ENCODE data around the gene CELF4. TPM values are rescaled to one million over a fixed set of nuclear protein-coding genes. Genes with fewer than 3 reads are reported as not detected.

The CELF4 gene
- polyA plus RNA-seq, 1 donor (not counting 4 experiments of a cell fraction or from before 2014, with no cell fraction given): not detected

- Histone ChIP-seq H3K27me3 (ENCODE audit: control insufficient read depth, extremely low read depth, insufficient read depth, low read length) (no peaks in the 10 kb centered on the region), H3K9me1 (ENCODE audit: control insufficient read depth, extremely low read depth, insufficient read depth, low read length) (no peaks in the 10 kb centered on the region), H3K4me1 (ENCODE audit: control insufficient read depth, extremely low read depth, insufficient read depth, low read length) (peaks cover 29% of the 10 kb centered on the region), H3K27ac (ENCODE audit: control insufficient read depth, insufficient read depth, low read length) (no peak overlapping the region), H3K9me3 (ENCODE audit: control insufficient read depth, low read depth, low read length) (no peaks in the 10 kb centered on the region), H4K20me1 (ENCODE audit: control insufficient read depth, extremely low read depth, insufficient read depth, low read length) (no peaks in the 10 kb centered on the region), H3K79me2 (ENCODE audit: control insufficient read depth, insufficient read depth, low read length) (no peaks in the 10 kb centered on the region), H2AFZ (ENCODE audit: control insufficient read depth, low read length) (no peak overlapping the region), H3K36me3 (ENCODE audit: control insufficient read depth in 2 of 2, extremely low read depth in 1 of 2, insufficient read depth in 2 of 2, low read length in 2 of 2) (no peaks in the 10 kb centered on the region), H3K4me2 (ENCODE audit: control insufficient read depth, extremely low read depth, insufficient read depth, low read depth, low read length) (no peak overlapping the region), H3K4me3 (ENCODE audit: control insufficient read depth in 2 of 3, extremely low read depth in 1 of 3, insufficient read depth in 2 of 3, low read depth in 1 of 3, low read length in 3 of 3) (no peak overlapping the region), H3K9ac (ENCODE audit: control insufficient read depth, extremely low read depth, insufficient read depth, low read length) (no peak overlapping the region)
- DNase-seq (ENCODE audit: low read depth, low spot score) (no peak), FAIRE-seq (no peak)
- TF ChIP-seq CTCF (optimal IDR thresholded peaks at IDR 0.05 in 1 of 3, IDR thresholded peaks at IDR 0.05 in 1 of 3, conservative IDR thresholded peaks at IDR 0.05 in 1 of 3; ENCODE audit: extremely low read depth in 1 of 3, insufficient read depth in 2 of 3, low read length in 3 of 3) (no peak), EZH2 (IDR thresholded peaks at IDR 0.05; ENCODE audit: low read length) (no peak)
- dilution Hi-C loops (cut with MboI; ENCODE audit: extremely low pct_ligation_motif_present, low sequenced_read_pairs): no loop called here
Observed at GRCh38 chr18:37575646-37576045, 10.0 kb upstream of the CELF4 start.

GRCh38 chr18:37574113-37574512 is 8.5 kb upstream of the CELF4 start:
- dilution Hi-C loops (cut with MboI; ENCODE audit: extremely low pct_ligation_motif_present, low sequenced_read_pairs): no loop called here
- no peak for FAIRE-seq
- Histone ChIP-seq H3K27me3 (ENCODE audit: control insufficient read depth, extremely low read depth, insufficient read depth, low read length) (peaks cover 9% of the 10 kb centered on the region), H3K9me3 (ENCODE audit: control insufficient read depth, low read depth, low read length) (no peaks in the 10 kb centered on the region), H3K27ac (ENCODE audit: control insufficient read depth, insufficient read depth, low read length) (no peak overlapping the region), H3K9me1 (ENCODE audit: control insufficient read depth, extremely low read depth, insufficient read depth, low read length) (no peaks in the 10 kb centered on the region), H3K4me2 (ENCODE audit: control insufficient read depth, extremely low read depth, insufficient read depth, low read depth, low read length) (no peak overlapping the region), H4K20me1 (ENCODE audit: control insufficient read depth, extremely low read depth, insufficient read depth, low read length) (no peaks in the 10 kb centered on the region), H3K36me3 (ENCODE audit: control insufficient read depth in 2 of 2, extremely low read depth in 1 of 2, insufficient read depth in 2 of 2, low read length in 2 of 2) (no peaks in the 10 kb centered on the region), H2AFZ (ENCODE audit: control insufficient read depth, low read length) (no peak overlapping the region), H3K4me3 (ENCODE audit: control insufficient read depth in 2 of 3, extremely low read depth in 1 of 3, insufficient read depth in 2 of 3, low read depth in 1 of 3, low read length in 3 of 3) (no peak overlapping the region), H3K79me2 (ENCODE audit: control insufficient read depth, insufficient read depth, low read length) (no peaks in the 10 kb centered on the region), H3K9ac (ENCODE audit: control insufficient read depth, extremely low read depth, insufficient read depth, low read length) (no peak overlapping the region), H3K4me1 (ENCODE audit: control insufficient read depth, extremely low read depth, insufficient read depth, low read length) (peaks cover 26% of the 10 kb centered on the region)
- no peak for DNase-seq (ENCODE audit: low read depth, low spot score)
- no peak for TF ChIP-seq EZH2 (IDR thresholded peaks at IDR 0.05; ENCODE audit: low read length)
- no peak for TF ChIP-seq CTCF (optimal IDR thresholded peaks at IDR 0.05 in 1 of 3, IDR thresholded peaks at IDR 0.05 in 1 of 3, conservative IDR thresholded peaks at IDR 0.05 in 1 of 3; ENCODE audit: extremely low read depth in 1 of 3, insufficient read depth in 2 of 3, low read length in 3 of 3)

Measured in keratinocyte (primary cell).